Retinal pigment epithelial cell (primary cell): ENCODE data around the gene TBL1X.

ENCODE experiments used
- DNase-seq: peaks from one replicate; pipeline ENCODE4 v3.0.0-alpha.2; 2010; ENCODE audit warnings: low read depth
- H3K4me3 ChIP-seq: 2 replicates; pipeline ENCODE4 v1.5.1; 2011; ENCODE audit warnings: mild to moderate bottlenecking, low read length, control low read depth, moderate library complexity
- TF ChIP-seq, protein P1 (sequence below): conservative IDR thresholded peaks from 2 replicates; pipeline ENCODE4 v1.5.1; 2011; ENCODE audit warnings: low read depth, low read length, control low read depth, inconsistent platforms

The TBL1X gene

DNA sequence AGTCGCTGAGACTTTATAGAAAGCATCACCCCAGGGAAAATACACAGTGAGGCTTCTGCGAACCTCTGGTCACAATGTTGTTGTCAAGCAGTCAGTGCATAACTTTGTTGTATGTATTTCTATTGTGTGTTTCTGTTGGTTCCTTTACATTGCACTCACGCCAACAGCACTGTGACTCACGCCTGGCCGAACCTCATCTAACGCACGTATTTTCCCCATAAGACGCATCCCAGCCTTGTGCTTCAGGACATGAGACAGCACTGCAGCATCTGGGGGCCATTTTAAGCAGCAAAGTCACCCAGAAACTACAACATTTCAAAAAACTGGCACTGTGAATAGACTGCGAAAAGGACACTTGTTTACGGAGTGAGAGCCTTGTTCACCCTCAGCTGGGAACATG, 30.6 kb downstream of the TBL1X start:
- no peak for DNase-seq
- H3K4me3 ChIP-seq = no peak overlapping the region
- TF ChIP-seq, protein P1, sequence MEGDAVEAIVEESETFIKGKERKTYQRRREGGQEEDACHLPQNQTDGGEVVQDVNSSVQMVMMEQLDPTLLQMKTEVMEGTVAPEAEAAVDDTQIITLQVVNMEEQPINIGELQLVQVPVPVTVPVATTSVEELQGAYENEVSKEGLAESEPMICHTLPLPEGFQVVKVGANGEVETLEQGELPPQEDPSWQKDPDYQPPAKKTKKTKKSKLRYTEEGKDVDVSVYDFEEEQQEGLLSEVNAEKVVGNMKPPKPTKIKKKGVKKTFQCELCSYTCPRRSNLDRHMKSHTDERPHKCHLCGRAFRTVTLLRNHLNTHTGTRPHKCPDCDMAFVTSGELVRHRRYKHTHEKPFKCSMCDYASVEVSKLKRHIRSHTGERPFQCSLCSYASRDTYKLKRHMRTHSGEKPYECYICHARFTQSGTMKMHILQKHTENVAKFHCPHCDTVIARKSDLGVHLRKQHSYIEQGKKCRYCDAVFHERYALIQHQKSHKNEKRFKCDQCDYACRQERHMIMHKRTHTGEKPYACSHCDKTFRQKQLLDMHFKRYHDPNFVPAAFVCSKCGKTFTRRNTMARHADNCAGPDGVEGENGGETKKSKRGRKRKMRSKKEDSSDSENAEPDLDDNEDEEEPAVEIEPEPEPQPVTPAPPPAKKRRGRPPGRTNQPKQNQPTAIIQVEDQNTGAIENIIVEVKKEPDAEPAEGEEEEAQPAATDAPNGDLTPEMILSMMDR = no peak

- TF ChIP-seq, protein P1 = no peak
- H3K4me3 ChIP-seq = no peak overlapping the region
- no peak for DNase-seq
These were observed 33.4 kb downstream of the TBL1X start for GRCh38 chrX:9498236-9498635.

- no peak for DNase-seq
- TF ChIP-seq, protein P1 = no peak
- no peak overlapping the region for H3K4me3 ChIP-seq
These were observed 35.7 kb downstream of the TBL1X start for GRCh38 chrX:9500584-9500983.

GRCh38 chrX:9501362-9501761, 36.5 kb downstream of the TBL1X start:
- H3K4me3 ChIP-seq = no peak overlapping the region
- TF ChIP-seq, protein P1 = no peak
- DNase-seq = no peak

GRCh38 chrX:9503261-9503660, 38.4 kb downstream of the TBL1X start:
- TF ChIP-seq, protein P1 = no peak
- no peak overlapping the region for H3K4me3 ChIP-seq
- no peak for DNase-seq

GRCh38 chrX:9510366-9510765, 45.5 kb downstream of the TBL1X start:
- no peak overlapping the region for H3K4me3 ChIP-seq
- TF ChIP-seq, protein P1 = no peak
- no peak for DNase-seq

DNA sequence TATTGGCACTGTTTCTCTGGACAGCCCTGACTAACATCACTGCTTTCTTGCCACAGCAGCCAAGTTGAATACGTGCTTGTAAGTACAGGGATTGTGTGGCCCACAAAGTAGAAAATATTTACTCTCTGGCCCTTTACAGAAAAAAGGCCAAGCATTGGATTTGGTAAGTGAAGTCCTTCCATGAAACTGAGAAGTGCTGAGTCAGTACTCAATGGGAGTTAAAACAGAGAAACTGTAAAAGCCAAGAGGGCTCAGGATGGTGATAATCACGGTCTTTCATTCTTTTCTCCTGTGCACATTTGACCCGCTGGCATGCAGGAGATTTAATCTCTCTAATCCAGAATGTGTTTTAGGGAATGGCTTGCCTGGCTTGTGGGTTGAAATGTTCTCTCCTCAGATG, 46.1 kb downstream of the TBL1X start:
- TF ChIP-seq, protein P1 = no peak
- no peak overlapping the region for H3K4me3 ChIP-seq
- DNase-seq = no peak
